ENCODE measurements around the gene SLC52A3. TPM values are rescaled to one million over a fixed set of nuclear protein-coding genes. Genes with fewer than 3 reads are reported as not detected.
"Not testable (repeated sequence)": the region's sequence is repeated elsewhere in the genome, so short reads cannot be mapped to it uniquely, and the experiment has no call there.

The SLC52A3 gene
- total and polyA plus RNA-seq, 2 experiments from 2014 or later = not detected

GRCh38 chr20:805713-806112 is 37.4 kb upstream of the SLC52A3 start:
- 0 out of 2 replicates have a peak, but pooled peaks cover 1% of the 10 kb centered on the region for H3K27me3 ChIP-seq (replicated peaks; ENCODE audit: insufficient read depth)
- H3K4me3 ChIP-seq = no peak overlapping the region
- H3K27ac ChIP-seq = no peak overlapping the region
- no peak overlapping the region for H3K9ac ChIP-seq
- no peaks in the 10 kb centered on the region for H3F3A ChIP-seq (ENCODE audit: insufficient read depth)
- H4K20me1 ChIP-seq (ENCODE audit: insufficient read depth) = no peaks in the 10 kb centered on the region
- no peaks in the 10 kb centered on the region for H3K79me2 ChIP-seq (ENCODE audit: insufficient read depth)
- H3K9me3 ChIP-seq (ENCODE audit: low read depth) = peaks cover 8% of the 10 kb centered on the region
- TF ChIP-seq EZH2 (IDR thresholded peaks at IDR 0.05; ENCODE audit: insufficient read depth, poor library complexity, severe bottlenecking) (no peak), EZH2phosphoT487 (IDR thresholded peaks at IDR 0.05; ENCODE audit: insufficient read depth, low read depth) (no peak)
- no peak overlapping the region for H2AFZ ChIP-seq
- no peak for DNase-seq
- no peaks in the 10 kb centered on the region for H3K4me1 ChIP-seq (ENCODE audit: insufficient read depth)
- no peak overlapping the region for H3K4me2 ChIP-seq (ENCODE audit: unreplicated experiment)
- no peaks in the 10 kb centered on the region for H3K36me3 ChIP-seq (ENCODE audit: low read depth)
- H3K9me2 ChIP-seq (ENCODE audit: insufficient read depth) = no peaks in the 10 kb centered on the region
- 0 to 2% methylated on average over 1 of the region's 1 CpG for WGBS, 2 experiments (ENCODE audit: low coverage in 1 of 2, low lambda C conversion rate in 2 of 2, missing lambda C conversion rate in 2 of 2)
- in situ Hi-C loops (cut with MboI) = loop anchor here (25.0 kb wide), 1 partner anchor 407 kb away; the partner anchor contains the start of gene C20orf202

GRCh38 chr20:801678-802077 is 33.4 kb upstream of the SLC52A3 start:
- WGBS, 2 experiments (ENCODE audit: low coverage in 1 of 2, low lambda C conversion rate in 2 of 2, missing lambda C conversion rate in 2 of 2) = 35 to 43% methylated on average over 3 of the region's 3 CpGs
- DNase-seq = no peak
- Histone ChIP-seq H3K9ac (no peak overlapping the region), H3K9me2 (ENCODE audit: insufficient read depth) (no peaks in the 10 kb centered on the region), H3K27me3 (replicated peaks; ENCODE audit: insufficient read depth) (peaks cover 6% of the 10 kb centered on the region; the same call in 1 of the 2 replicates), H3K27ac (no peak overlapping the region), H3K4me2 (ENCODE audit: unreplicated experiment) (no peak overlapping the region), H3K36me3 (ENCODE audit: low read depth) (no peaks in the 10 kb centered on the region), H3K9me3 (ENCODE audit: low read depth) (peaks cover 6% of the 10 kb centered on the region), H4K20me1 (ENCODE audit: insufficient read depth) (no peaks in the 10 kb centered on the region), H3K79me2 (ENCODE audit: insufficient read depth) (no peaks in the 10 kb centered on the region), H3F3A (ENCODE audit: insufficient read depth) (no peaks in the 10 kb centered on the region), H3K4me1 (ENCODE audit: insufficient read depth) (no peaks in the 10 kb centered on the region), H3K4me3 (no peak overlapping the region), H2AFZ (no peak overlapping the region)
- TF ChIP-seq EZH2phosphoT487 (IDR thresholded peaks at IDR 0.05; ENCODE audit: insufficient read depth, low read depth) (no peak), EZH2 (IDR thresholded peaks at IDR 0.05; ENCODE audit: insufficient read depth, poor library complexity, severe bottlenecking) (no peak)
- in situ Hi-C loops (cut with MboI) = loop anchor here (25.0 kb wide), 1 partner anchor 411 kb away; the partner anchor contains the start of gene C20orf202

GRCh38 chr20:800026-800425 is 31.7 kb upstream of the SLC52A3 start:
- not testable (repeated sequence) for H3K27ac ChIP-seq; H3K36me3 ChIP-seq (ENCODE audit: low read depth); H3K9ac ChIP-seq; H3K4me3 ChIP-seq; H3K9me2 ChIP-seq (ENCODE audit: insufficient read depth); H3F3A ChIP-seq (ENCODE audit: insufficient read depth); H3K79me2 ChIP-seq (ENCODE audit: insufficient read depth); DNase-seq; H2AFZ ChIP-seq; H3K4me2 ChIP-seq (ENCODE audit: unreplicated experiment); H3K4me1 ChIP-seq (ENCODE audit: insufficient read depth); H4K20me1 ChIP-seq (ENCODE audit: insufficient read depth); H3K9me3 ChIP-seq (ENCODE audit: low read depth)
- H3K27me3 ChIP-seq (replicated peaks; ENCODE audit: insufficient read depth) = peaks cover 15% of the 10 kb centered on the region; the same call in 1 of the 2 replicates
- 65 to 73% methylated on average over 7 of the region's 7 CpGs for WGBS, 2 experiments (ENCODE audit: low coverage in 1 of 2, low lambda C conversion rate in 2 of 2, missing lambda C conversion rate in 2 of 2)
- in situ Hi-C loops (cut with MboI) = loop anchor here (25.0 kb wide), 1 partner anchor 412 kb away; the partner anchor contains the start of gene C20orf202

DNA sequence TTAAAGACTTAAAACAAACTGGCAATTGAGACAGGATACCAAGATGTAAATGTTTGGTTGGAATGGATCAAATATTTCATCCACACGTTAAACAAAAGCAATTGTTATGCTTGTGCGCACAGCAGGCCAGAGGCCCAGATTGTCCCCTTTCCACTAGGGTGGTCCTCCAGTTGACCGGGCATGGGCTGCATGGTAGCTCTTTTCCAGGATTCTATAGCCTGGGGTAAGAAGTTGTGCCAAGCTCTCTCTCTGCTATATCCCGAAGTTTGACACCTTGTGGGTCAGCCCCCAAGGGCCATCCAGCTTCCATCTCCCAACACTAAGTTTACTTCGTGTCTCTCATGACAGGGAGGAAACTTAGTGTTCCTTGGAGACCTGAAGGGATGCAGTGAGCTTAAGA is 30.4 kb upstream of the SLC52A3 start:
- WGBS, 2 experiments (ENCODE audit: low coverage in 1 of 2, low lambda C conversion rate in 2 of 2, missing lambda C conversion rate in 2 of 2) = 33 to 49% methylated on average over 5 of the region's 5 CpGs
- H3K9me2 ChIP-seq (ENCODE audit: insufficient read depth); H4K20me1 ChIP-seq (ENCODE audit: insufficient read depth); H3K9ac ChIP-seq; H3K4me3 ChIP-seq; in situ Hi-C loops (cut with MboI); H3K27ac ChIP-seq; H3K9me3 ChIP-seq (ENCODE audit: low read depth); DNase-seq; H3K36me3 ChIP-seq (ENCODE audit: low read depth); H3K79me2 ChIP-seq (ENCODE audit: insufficient read depth); H2AFZ ChIP-seq; H3K4me1 ChIP-seq (ENCODE audit: insufficient read depth); H3K4me2 ChIP-seq (ENCODE audit: unreplicated experiment); H3F3A ChIP-seq (ENCODE audit: insufficient read depth): not testable (repeated sequence)
- peaks cover 28% of the 10 kb centered on the region; the same call in 1 of the 2 replicates for H3K27me3 ChIP-seq (replicated peaks; ENCODE audit: insufficient read depth)

- no peak for DNase-seq
- in situ Hi-C loops (cut with MboI) = no loop called here
- no peaks in the 10 kb centered on the region for H3K9me2 ChIP-seq (ENCODE audit: insufficient read depth)
- H3K27me3 ChIP-seq (replicated peaks; ENCODE audit: insufficient read depth) = peaks cover 30% of the 10 kb centered on the region; the same call in 1 of the 2 replicates
- no peaks in the 10 kb centered on the region for H3F3A ChIP-seq (ENCODE audit: insufficient read depth)
- H3K9ac ChIP-seq = no peak overlapping the region
- H4K20me1 ChIP-seq (ENCODE audit: insufficient read depth) = no peaks in the 10 kb centered on the region
- TF ChIP-seq EZH2phosphoT487 (IDR thresholded peaks at IDR 0.05; ENCODE audit: insufficient read depth, low read depth) = no peak
- no peak for TF ChIP-seq EZH2 (IDR thresholded peaks at IDR 0.05; ENCODE audit: insufficient read depth, poor library complexity, severe bottlenecking)
- 42% methylated on average over 3 of the region's 3 CpGs for WGBS, 2 experiments (ENCODE audit: low coverage in 1 of 2, low lambda C conversion rate in 2 of 2, missing lambda C conversion rate in 2 of 2)
- no peaks in the 10 kb centered on the region for H3K4me1 ChIP-seq (ENCODE audit: insufficient read depth)
- no peaks in the 10 kb centered on the region for H3K79me2 ChIP-seq (ENCODE audit: insufficient read depth)
- no peaks in the 10 kb centered on the region for H3K36me3 ChIP-seq (ENCODE audit: low read depth)
- H3K4me2 ChIP-seq (ENCODE audit: unreplicated experiment) = no peak overlapping the region
- no peaks in the 10 kb centered on the region for H3K9me3 ChIP-seq (ENCODE audit: low read depth)
- H3K4me3 ChIP-seq = no peak overlapping the region
- no peak overlapping the region for H2AFZ ChIP-seq
- H3K27ac ChIP-seq = no peak overlapping the region
Observed at GRCh38 chr20:796921-797320, 28.6 kb upstream of the SLC52A3 start.
